Panc1 (cell line): ENCODE measurements around the gene MEGF10. TPM values are rescaled to one million over a fixed set of nuclear protein-coding genes. Genes with fewer than 3 reads are reported as not detected.

Source experiments
- ATAC-seq: fragments of 200-7000 bp; cut with Tn5 transposase; 2 replicates; pipeline ENCODE4 v1.9.1; 2020; ENCODE audit warnings: mild to moderate bottlenecking, moderate library complexity
- BruUV-seq: library from RNA; stranded (reverse); fragments of 400-500 nt; replicated peaks from 2 replicates; lab custom pipeline; 2021; lab: Mats Ljungman, UMichigan
- CTCF ChIA-PET: fragments of 300-600 bp; sonication (Branson Sonifier 250); formaldehyde crosslinking; loops from one replicate; lab custom pipeline; 2022; ENCODE audit warnings: antibody characterized with exemption; lab: Charles Lee
- POLR2A ChIA-PET: fragments of 300-600 bp; sonication (Branson Sonifier 250); formaldehyde crosslinking; loops from one replicate; lab custom pipeline; 2022; ENCODE audit warnings: antibody characterized with exemption; lab: Charles Lee
- DNase-seq: peaks from one replicate; pipeline ENCODE4 v3.0.0-alpha.2; 2010; ENCODE audit warnings: low read depth, low spot score
- H3K27ac ChIP-seq: 2 replicates; pipeline ENCODE4 v1.5.1; 2011; ENCODE audit warnings: mild to moderate bottlenecking, low read length, inconsistent platforms
- H3K27me3 ChIP-seq: fragments of 200-500 bp; sonication (Bioruptor generic); 2 replicates; pipeline ENCODE4 v1.6.0; 2014; ENCODE audit warnings: low read length, inconsistent platforms; ENCODE audit not compliant: control insufficient read depth, insufficient read depth
- H3K36me3 ChIP-seq: fragments of 200-500 bp; sonication (Bioruptor generic); 2 replicates; pipeline ENCODE4 v1.5.1; 2014; ENCODE audit warnings: inconsistent platforms, mild to moderate bottlenecking, low read length, moderate library complexity; ENCODE audit not compliant: control insufficient read depth, insufficient read depth
- H3K4me1 ChIP-seq: 2 replicates; pipeline ENCODE4 v1.5.1; 2011; ENCODE audit warnings: inconsistent platforms, mild to moderate bottlenecking, low read length, moderate library complexity; ENCODE audit not compliant: control insufficient read depth, insufficient read depth
- H3K4me3 ChIP-seq, 2 experiments: 2 replicates each; pipeline ENCODE4 v1.5.1; 2011 to 2012; ENCODE audit warnings: low read depth in 2 of 2, low read length in 2 of 2, mild to moderate bottlenecking in 2 of 2, inconsistent platforms in 1 of 2, moderate library complexity in 1 of 2
- H3K9me3 ChIP-seq: fragments of 200-500 bp; sonication (Bioruptor generic); 2 replicates; pipeline ENCODE4 v1.5.1; 2014; ENCODE audit warnings: low read depth, mild to moderate bottlenecking, inconsistent platforms, low read length, moderate library complexity; ENCODE audit not compliant: control insufficient read depth, insufficient read depth
- POLR2AphosphoS5 ChIP-seq: IDR thresholded peaks from 2 replicates; pipeline ENCODE4 v1.6.1; 2012; ENCODE audit warnings: mild to moderate bottlenecking, low read depth, low read length, moderate library complexity
- SIN3A ChIP-seq: IDR thresholded peaks from 2 replicates; pipeline ENCODE4 v1.6.1; 2012; ENCODE audit warnings: low read depth, mild to moderate bottlenecking, low read length, moderate library complexity, borderline replicate concordance; ENCODE audit not compliant: insufficient read depth
- TCF7L2 ChIP-seq: IDR thresholded peaks from 2 replicates; pipeline ENCODE4 v1.6.1; 2011; ENCODE audit warnings: mild to moderate bottlenecking, low read depth, low read length, inconsistent platforms
- in situ Hi-C: cut with HindIII; loops from 2 replicates; pipeline ENCODE4 v1.10.0; 2016; ENCODE audit warnings: low sequenced_read_pairs, low pct_unique_long_range_greater_than_20kb
- intact Hi-C: fragments of 100-400 bp; cut with micrococcal nuclease; formaldehyde crosslinking; loops from one replicate; pipeline ENCODE4 v1.10.0; 2022; ENCODE audit not compliant: unreplicated experiment
- total RNA-seq: library from RNA; stranded (reverse); gene quantifications from one replicate; pipeline ENCODE4 v1.2.1, GENCODE V29; 2021; ENCODE audit not compliant: unreplicated experiment
- TF ChIP-seq, protein P1 (sequence below), 2 experiments: IDR thresholded peaks; 2 replicates each; pipeline ENCODE4 v1.6.1; 2011 to 2012; ENCODE audit warnings: low read depth in 2 of 2, control low read depth in 1 of 2, low read length in 1 of 2, mild to moderate bottlenecking in 1 of 2, moderate library complexity in 1 of 2; ENCODE audit not compliant: insufficient read depth in 1 of 2
- TF ChIP-seq, protein P2 (sequence below): fragments of 450-650 bp; IDR thresholded peaks from 2 replicates; pipeline ENCODE4 v1.5.1; 2017; ENCODE audit warnings: mild to moderate bottlenecking

Gene MEGF10
- total RNA-seq, 1 experiment from 2014 or later: not detected

DNA sequence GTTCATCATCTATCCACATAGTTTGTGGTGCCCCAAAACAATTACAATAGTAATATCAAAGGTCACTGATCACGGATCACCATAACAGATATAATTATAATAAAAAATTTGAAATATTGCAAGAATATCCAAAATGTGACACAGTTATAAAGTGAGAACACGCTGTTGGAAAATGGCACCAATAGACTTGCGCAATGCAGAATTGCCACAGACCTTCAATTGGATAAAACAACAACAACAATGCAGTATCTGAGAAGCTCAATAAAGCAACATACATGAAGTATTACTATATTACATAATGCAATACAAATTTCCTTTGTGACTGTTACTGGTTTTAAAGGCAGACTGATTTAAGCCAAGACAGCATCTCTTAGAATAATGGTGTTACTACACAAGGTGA lies 182.1 kb downstream of the MEGF10 start:
- Histone ChIP-seq H3K27ac (no peak overlapping the region), H3K27me3 (peaks cover 13% of the 10 kb centered on the region), H3K9me3 (no peaks in the 10 kb centered on the region), H3K4me3 (no peak overlapping the region), H3K4me1 (no peaks in the 10 kb centered on the region), H3K36me3 (no peaks in the 10 kb centered on the region)
- CTCF ChIA-PET: no interaction called here
- BruUV-seq: no TSS peak
- in situ Hi-C loops (no loop called here), intact Hi-C loops (no loop called here)
- TF ChIP-seq, protein P1, sequence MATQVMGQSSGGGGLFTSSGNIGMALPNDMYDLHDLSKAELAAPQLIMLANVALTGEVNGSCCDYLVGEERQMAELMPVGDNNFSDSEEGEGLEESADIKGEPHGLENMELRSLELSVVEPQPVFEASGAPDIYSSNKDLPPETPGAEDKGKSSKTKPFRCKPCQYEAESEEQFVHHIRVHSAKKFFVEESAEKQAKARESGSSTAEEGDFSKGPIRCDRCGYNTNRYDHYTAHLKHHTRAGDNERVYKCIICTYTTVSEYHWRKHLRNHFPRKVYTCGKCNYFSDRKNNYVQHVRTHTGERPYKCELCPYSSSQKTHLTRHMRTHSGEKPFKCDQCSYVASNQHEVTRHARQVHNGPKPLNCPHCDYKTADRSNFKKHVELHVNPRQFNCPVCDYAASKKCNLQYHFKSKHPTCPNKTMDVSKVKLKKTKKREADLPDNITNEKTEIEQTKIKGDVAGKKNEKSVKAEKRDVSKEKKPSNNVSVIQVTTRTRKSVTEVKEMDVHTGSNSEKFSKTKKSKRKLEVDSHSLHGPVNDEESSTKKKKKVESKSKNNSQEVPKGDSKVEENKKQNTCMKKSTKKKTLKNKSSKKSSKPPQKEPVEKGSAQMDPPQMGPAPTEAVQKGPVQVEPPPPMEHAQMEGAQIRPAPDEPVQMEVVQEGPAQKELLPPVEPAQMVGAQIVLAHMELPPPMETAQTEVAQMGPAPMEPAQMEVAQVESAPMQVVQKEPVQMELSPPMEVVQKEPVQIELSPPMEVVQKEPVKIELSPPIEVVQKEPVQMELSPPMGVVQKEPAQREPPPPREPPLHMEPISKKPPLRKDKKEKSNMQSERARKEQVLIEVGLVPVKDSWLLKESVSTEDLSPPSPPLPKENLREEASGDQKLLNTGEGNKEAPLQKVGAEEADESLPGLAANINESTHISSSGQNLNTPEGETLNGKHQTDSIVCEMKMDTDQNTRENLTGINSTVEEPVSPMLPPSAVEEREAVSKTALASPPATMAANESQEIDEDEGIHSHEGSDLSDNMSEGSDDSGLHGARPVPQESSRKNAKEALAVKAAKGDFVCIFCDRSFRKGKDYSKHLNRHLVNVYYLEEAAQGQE (IDR thresholded peaks at IDR 0.05; ENCODE audit: insufficient read depth in 1 of 2, low read depth in 2 of 2, low read length in 1 of 2): no peak
- TF ChIP-seq SIN3A: no peak
- TF ChIP-seq TCF7L2: no peak
- TF ChIP-seq, protein P2, sequence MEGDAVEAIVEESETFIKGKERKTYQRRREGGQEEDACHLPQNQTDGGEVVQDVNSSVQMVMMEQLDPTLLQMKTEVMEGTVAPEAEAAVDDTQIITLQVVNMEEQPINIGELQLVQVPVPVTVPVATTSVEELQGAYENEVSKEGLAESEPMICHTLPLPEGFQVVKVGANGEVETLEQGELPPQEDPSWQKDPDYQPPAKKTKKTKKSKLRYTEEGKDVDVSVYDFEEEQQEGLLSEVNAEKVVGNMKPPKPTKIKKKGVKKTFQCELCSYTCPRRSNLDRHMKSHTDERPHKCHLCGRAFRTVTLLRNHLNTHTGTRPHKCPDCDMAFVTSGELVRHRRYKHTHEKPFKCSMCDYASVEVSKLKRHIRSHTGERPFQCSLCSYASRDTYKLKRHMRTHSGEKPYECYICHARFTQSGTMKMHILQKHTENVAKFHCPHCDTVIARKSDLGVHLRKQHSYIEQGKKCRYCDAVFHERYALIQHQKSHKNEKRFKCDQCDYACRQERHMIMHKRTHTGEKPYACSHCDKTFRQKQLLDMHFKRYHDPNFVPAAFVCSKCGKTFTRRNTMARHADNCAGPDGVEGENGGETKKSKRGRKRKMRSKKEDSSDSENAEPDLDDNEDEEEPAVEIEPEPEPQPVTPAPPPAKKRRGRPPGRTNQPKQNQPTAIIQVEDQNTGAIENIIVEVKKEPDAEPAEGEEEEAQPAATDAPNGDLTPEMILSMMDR: no peak
- no peak for TF ChIP-seq POLR2AphosphoS5
- no peak for ATAC-seq
- no peak for DNase-seq
- POLR2A ChIA-PET: no interaction called here

DNA sequence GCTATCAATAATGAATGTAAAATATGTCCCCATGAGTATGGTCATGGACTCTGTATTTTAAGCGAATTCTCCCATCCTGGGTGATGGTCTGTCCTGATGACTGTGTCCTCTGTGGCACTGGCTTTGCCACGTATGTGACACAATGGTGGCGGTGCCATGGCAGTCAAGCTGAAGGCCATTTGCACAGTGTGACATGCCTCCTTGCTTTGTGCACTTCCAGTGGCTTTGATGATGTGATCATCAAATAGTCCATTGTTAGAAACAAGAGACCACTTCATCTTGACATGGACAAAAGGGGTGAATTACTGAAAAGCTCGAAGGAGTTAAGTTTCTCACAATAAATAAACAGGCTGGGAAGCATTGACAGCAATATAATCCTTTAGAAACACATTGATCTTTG lies 195.9 kb downstream of the MEGF10 start:
- H3K27me3 ChIP-seq: peaks cover 3% of the 10 kb centered on the region; the same call in 1 of the 2 replicates
- no peak overlapping the region for H3K27ac ChIP-seq
- intact Hi-C loops (no loop called here), in situ Hi-C loops (no loop called here)
- no peak for ATAC-seq
- H3K4me1 ChIP-seq: no peaks in the 10 kb centered on the region
- CTCF ChIA-PET: no interaction called here
- no peak overlapping the region for H3K4me3 ChIP-seq
- POLR2A ChIA-PET: no interaction called here
- no peaks in the 10 kb centered on the region for H3K36me3 ChIP-seq
- TF ChIP-seq POLR2AphosphoS5 (no peak), SIN3A (no peak), TCF7L2 (no peak)
- TF ChIP-seq, protein P2: no peak
- TF ChIP-seq, protein P1 (IDR thresholded peaks at IDR 0.05; ENCODE audit: insufficient read depth in 1 of 2, low read depth in 2 of 2, low read length in 1 of 2): no peak
- no peak for DNase-seq
- no peaks in the 10 kb centered on the region for H3K9me3 ChIP-seq
- no TSS peak for BruUV-seq
